Activated naive CD8-positive, alpha-beta T cell (primary cell): ENCODE results near the gene LHX3.

Experiments
- H3K27ac Mint-ChIP-seq: one replicate; pipeline ENCODE4 v1.8.0; 2021; ENCODE audit warnings: mixed read lengths
- H3K27me3 Mint-ChIP-seq: one replicate; pipeline ENCODE4 v1.8.0; 2021; ENCODE audit warnings: mixed read lengths
- H3K36me3 Mint-ChIP-seq: one replicate; pipeline ENCODE4 v1.8.0; 2021; ENCODE audit warnings: mixed read lengths
- H3K4me1 Mint-ChIP-seq: one replicate; pipeline ENCODE4 v1.8.0; 2021; ENCODE audit warnings: low read depth, mixed read lengths
- H3K4me3 Mint-ChIP-seq: one replicate; pipeline ENCODE4 v1.8.0; 2021; ENCODE audit warnings: mild to moderate bottlenecking, mixed read lengths
- H3K9me3 Mint-ChIP-seq: one replicate; pipeline ENCODE4 v1.8.0; 2021; ENCODE audit warnings: low read depth, mixed read lengths

LHX3 gene

GRCh38 chr9:136175616-136176197 lies 29.2 kb downstream of the LHX3 start:
- Mint-ChIP-seq H3K36me3 (no peaks in the 10 kb centered on the region), H3K27me3 (no peaks in the 10 kb centered on the region), H3K4me1 (no peaks in the 10 kb centered on the region), H3K27ac (no peak overlapping the region), H3K9me3 (no peaks in the 10 kb centered on the region), H3K4me3 (no peak overlapping the region)

GRCh38 chr9:136174779-136175615 lies 29.9 kb downstream of the LHX3 start:
- Mint-ChIP-seq H3K36me3 (no peaks in the 10 kb centered on the region), H3K27me3 (no peaks in the 10 kb centered on the region), H3K4me1 (no peaks in the 10 kb centered on the region), H3K9me3 (no peaks in the 10 kb centered on the region), H3K27ac (no peak overlapping the region), H3K4me3 (no peak overlapping the region)

GRCh38 chr9:136173648-136174290 lies 31.2 kb downstream of the LHX3 start:
- Mint-ChIP-seq H3K27ac (no peak overlapping the region), H3K36me3 (no peaks in the 10 kb centered on the region), H3K4me3 (no peak overlapping the region), H3K4me1 (no peaks in the 10 kb centered on the region), H3K27me3 (no peaks in the 10 kb centered on the region), H3K9me3 (no peaks in the 10 kb centered on the region)

GRCh38 chr9:136172412-136173079 lies 32.4 kb downstream of the LHX3 start:
- no peak overlapping the region for H3K27ac Mint-ChIP-seq
- H3K4me3 Mint-ChIP-seq: no peak overlapping the region
- no peaks in the 10 kb centered on the region for H3K9me3 Mint-ChIP-seq
- no peaks in the 10 kb centered on the region for H3K4me1 Mint-ChIP-seq
- peaks cover 2% of the 10 kb centered on the region for H3K27me3 Mint-ChIP-seq
- no peaks in the 10 kb centered on the region for H3K36me3 Mint-ChIP-seq

GRCh38 chr9:136171801-136172411 lies 33.0 kb downstream of the LHX3 start:
- H3K27ac Mint-ChIP-seq: no peak overlapping the region
- H3K27me3 Mint-ChIP-seq: peaks cover 3% of the 10 kb centered on the region
- H3K36me3 Mint-ChIP-seq: no peaks in the 10 kb centered on the region
- H3K4me3 Mint-ChIP-seq: no peak overlapping the region
- no peaks in the 10 kb centered on the region for H3K9me3 Mint-ChIP-seq
- no peaks in the 10 kb centered on the region for H3K4me1 Mint-ChIP-seq

GRCh38 chr9:136171009-136171800 lies 33.7 kb downstream of the LHX3 start:
- Mint-ChIP-seq H3K27ac (no peak overlapping the region), H3K9me3 (no peaks in the 10 kb centered on the region), H3K36me3 (no peaks in the 10 kb centered on the region)

GRCh38 chr9:136170006-136170901 lies 34.7 kb downstream of the LHX3 start:
- no peaks in the 10 kb centered on the region for H3K4me1 Mint-ChIP-seq
- H3K27ac Mint-ChIP-seq: no peak overlapping the region
- H3K9me3 Mint-ChIP-seq: no peaks in the 10 kb centered on the region
- H3K27me3 Mint-ChIP-seq: peaks cover 3% of the 10 kb centered on the region
- no peak overlapping the region for H3K4me3 Mint-ChIP-seq
- H3K36me3 Mint-ChIP-seq: no peaks in the 10 kb centered on the region

More at GRCh38 chr9:136171009-136171800, 33.7 kb downstream of the LHX3 start:
- Mint-ChIP-seq H3K4me1 (no peaks in the 10 kb centered on the region), H3K27me3 (peaks cover 3% of the 10 kb centered on the region), H3K4me3 (no peak overlapping the region)

- no peak overlapping the region for H3K27ac Mint-ChIP-seq
- peaks cover 6% of the 10 kb centered on the region for H3K27me3 Mint-ChIP-seq
- no peak overlapping the region for H3K4me3 Mint-ChIP-seq
- H3K9me3 Mint-ChIP-seq: no peaks in the 10 kb centered on the region
- no peaks in the 10 kb centered on the region for H3K4me1 Mint-ChIP-seq
- H3K36me3 Mint-ChIP-seq: no peaks in the 10 kb centered on the region
These were observed 35.4 kb downstream of the LHX3 start for GRCh38 chr9:136169495-136169894.

- peaks cover 4% of the 10 kb centered on the region for H3K27me3 Mint-ChIP-seq
- no peaks in the 10 kb centered on the region for H3K36me3 Mint-ChIP-seq
- H3K9me3 Mint-ChIP-seq: no peaks in the 10 kb centered on the region
- H3K27ac Mint-ChIP-seq: no peak overlapping the region
- no peak overlapping the region for H3K4me3 Mint-ChIP-seq
- no peaks in the 10 kb centered on the region for H3K4me1 Mint-ChIP-seq
These were observed 41.6 kb downstream of the LHX3 start for GRCh38 chr9:136163248-136163850.

- H3K27me3 Mint-ChIP-seq: peaks cover 3% of the 10 kb centered on the region
- no peak overlapping the region for H3K27ac Mint-ChIP-seq
- no peaks in the 10 kb centered on the region for H3K9me3 Mint-ChIP-seq
- no peak overlapping the region for H3K4me3 Mint-ChIP-seq
- H3K36me3 Mint-ChIP-seq: no peaks in the 10 kb centered on the region
- no peaks in the 10 kb centered on the region for H3K4me1 Mint-ChIP-seq
These were observed 43.8 kb downstream of the LHX3 start for GRCh38 chr9:136160995-136161610.

GRCh38 chr9:136160381-136160841 lies 44.5 kb downstream of the LHX3 start:
- Mint-ChIP-seq H3K27ac (no peak overlapping the region), H3K4me1 (no peaks in the 10 kb centered on the region), H3K4me3 (no peak overlapping the region)

GRCh38 chr9:136159851-136160250 lies 45.1 kb downstream of the LHX3 start:
- H3K4me3 Mint-ChIP-seq: no peak overlapping the region
- no peaks in the 10 kb centered on the region for H3K36me3 Mint-ChIP-seq
- H3K9me3 Mint-ChIP-seq: no peaks in the 10 kb centered on the region
- no peaks in the 10 kb centered on the region for H3K4me1 Mint-ChIP-seq
- H3K27ac Mint-ChIP-seq: no peak overlapping the region
- peaks cover 3% of the 10 kb centered on the region for H3K27me3 Mint-ChIP-seq

More at GRCh38 chr9:136160381-136160841, 44.5 kb downstream of the LHX3 start:
- Mint-ChIP-seq H3K9me3 (no peaks in the 10 kb centered on the region), H3K36me3 (no peaks in the 10 kb centered on the region), H3K27me3 (peaks cover 5% of the 10 kb centered on the region)
